C4-2B (cell line): ENCODE measurements around the gene NFIA.

Experiments
- H3K27ac ChIP-seq: fragments of 450-650 bp; 2 replicates; pipeline ENCODE4 v1.5.1; 2017
- CTCF ChIP-seq: fragments of 450-650 bp; conservative IDR thresholded peaks from 2 replicates; pipeline ENCODE4 v1.5.1; 2017; ENCODE audit warnings: mild to moderate bottlenecking
- ZFX ChIP-seq: fragments of 450-650 bp; IDR thresholded peaks from 2 replicates; pipeline ENCODE4 v1.6.1; 2017

The NFIA gene

DNA sequence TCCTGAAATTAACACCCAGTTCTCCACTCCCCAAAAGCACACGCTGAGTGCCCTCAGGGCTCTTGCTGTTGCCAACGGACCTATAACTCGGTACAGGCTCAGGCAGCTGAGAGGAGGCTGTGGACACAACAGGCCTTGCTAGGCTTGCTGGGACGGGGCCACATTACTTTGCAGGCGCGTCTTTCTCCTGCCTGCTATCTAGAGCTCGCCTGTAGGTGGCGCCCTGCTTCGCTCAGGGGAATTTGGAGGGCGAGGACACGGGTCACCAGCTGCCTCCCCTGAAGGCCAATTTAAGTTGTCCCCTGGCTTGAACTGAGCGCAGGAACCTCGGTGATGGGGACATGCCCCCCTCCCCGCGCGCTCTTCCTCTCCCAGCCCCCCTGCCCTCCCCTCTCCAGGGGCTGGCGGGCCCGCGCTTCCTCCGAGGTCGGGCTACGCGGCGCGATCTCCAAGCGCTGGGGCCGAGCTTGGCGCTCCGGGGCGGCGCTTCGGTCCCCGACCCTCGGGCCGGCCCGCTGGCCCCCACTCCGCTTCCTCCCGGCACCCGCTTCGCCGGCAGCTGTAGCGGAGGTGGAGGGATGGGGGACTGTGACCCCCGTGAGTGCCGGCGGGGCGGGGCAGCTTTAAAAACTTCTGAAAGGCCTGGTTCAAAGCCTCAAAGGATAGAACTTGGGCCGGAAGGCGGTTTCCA lies 32.4 kb upstream of the NFIA start:
- TF ChIP-seq ZFX (peak; percentile 86), CTCF (peak; percentile 97)
- peak overlapping the region; percentile 76 for H3K27ac ChIP-seq

DNA sequence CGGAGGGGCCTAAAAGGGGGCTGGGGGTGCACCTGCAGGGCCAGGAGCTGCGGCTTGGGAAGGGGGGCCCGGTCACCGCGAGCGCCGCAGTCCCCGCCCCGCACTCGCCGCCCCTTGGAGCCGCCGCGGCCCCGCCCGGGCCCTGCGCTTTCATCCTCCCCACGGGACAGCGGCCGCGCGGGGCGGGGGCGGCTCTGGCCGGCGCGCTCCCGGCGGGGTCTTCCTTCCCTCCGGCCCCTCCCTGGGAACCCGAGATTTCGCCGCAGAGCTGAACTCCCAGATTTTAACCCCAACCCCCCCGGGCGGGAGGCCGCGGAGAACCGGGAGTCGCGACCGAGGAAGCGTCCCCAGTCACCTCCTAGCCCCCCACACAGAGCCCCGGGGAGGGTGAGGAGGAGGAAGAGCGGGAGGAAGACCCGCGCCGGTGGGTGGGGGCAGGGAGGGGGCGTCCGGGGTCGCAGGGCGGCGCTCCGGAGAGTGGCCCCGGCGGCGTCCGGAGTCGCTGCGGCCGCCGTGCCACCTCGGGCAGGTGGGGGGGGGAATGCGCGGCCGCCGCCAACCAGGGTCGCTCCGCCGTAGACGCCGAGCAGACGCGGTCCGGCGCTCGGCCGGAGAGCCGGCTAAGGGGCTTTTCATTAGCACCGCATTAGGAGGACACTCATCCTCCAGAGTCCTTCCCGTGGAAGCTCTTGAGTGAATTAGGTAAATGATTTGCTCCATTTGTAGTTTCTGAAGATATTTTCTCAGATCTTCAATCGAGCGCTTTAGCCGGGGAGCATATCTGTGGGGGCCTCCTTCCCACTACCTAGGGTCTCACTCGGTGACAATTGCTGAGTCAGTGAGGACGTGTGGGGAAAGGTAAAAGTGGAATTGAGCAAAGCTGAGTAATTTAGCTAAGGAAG lies 31.6 kb upstream of the NFIA start:
- peak overlapping the region; percentile 76 for H3K27ac ChIP-seq
- peak; percentile 47 for TF ChIP-seq ZFX
- no peak for TF ChIP-seq CTCF

GRCh38 chr1:61051443-61051718 lies 31.0 kb upstream of the NFIA start:
- H3K27ac ChIP-seq, result no peak overlapping the region
- no peak for TF ChIP-seq CTCF
- no peak for TF ChIP-seq ZFX

DNA sequence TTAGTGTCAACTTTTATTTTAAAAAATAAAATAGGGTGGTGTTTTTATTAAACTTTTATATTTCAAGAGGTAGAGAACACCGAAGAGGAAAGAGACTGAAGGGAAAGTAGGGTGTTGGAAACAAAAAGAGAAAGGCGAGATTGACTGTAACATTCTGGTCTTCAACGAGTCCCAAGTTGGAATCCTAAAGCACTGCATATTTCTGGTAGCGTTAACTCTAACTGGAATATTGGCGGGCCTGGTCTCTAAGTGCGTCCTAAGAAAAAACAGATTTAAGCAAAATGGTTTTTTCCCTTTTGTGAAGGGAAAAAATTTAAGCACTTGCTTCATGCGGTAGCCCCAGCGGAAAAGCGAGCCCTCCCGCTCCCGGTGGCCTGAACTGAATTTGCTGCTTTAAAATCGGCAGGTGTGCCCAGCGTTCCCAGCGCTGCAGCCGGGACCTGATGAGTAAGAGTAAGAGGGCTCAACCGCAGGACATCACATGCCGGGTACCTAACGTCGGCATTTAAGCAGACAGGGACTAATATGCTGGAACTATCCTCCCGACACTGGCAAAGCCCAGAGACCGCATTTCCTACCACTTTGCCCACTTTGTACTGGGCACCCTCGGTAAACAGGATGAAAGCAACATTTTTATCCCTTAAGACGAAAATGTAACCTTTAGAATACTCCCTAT lies 30.5 kb upstream of the NFIA start:
- no peak overlapping the region for H3K27ac ChIP-seq
- TF ChIP-seq ZFX (no peak), CTCF (no peak)

DNA sequence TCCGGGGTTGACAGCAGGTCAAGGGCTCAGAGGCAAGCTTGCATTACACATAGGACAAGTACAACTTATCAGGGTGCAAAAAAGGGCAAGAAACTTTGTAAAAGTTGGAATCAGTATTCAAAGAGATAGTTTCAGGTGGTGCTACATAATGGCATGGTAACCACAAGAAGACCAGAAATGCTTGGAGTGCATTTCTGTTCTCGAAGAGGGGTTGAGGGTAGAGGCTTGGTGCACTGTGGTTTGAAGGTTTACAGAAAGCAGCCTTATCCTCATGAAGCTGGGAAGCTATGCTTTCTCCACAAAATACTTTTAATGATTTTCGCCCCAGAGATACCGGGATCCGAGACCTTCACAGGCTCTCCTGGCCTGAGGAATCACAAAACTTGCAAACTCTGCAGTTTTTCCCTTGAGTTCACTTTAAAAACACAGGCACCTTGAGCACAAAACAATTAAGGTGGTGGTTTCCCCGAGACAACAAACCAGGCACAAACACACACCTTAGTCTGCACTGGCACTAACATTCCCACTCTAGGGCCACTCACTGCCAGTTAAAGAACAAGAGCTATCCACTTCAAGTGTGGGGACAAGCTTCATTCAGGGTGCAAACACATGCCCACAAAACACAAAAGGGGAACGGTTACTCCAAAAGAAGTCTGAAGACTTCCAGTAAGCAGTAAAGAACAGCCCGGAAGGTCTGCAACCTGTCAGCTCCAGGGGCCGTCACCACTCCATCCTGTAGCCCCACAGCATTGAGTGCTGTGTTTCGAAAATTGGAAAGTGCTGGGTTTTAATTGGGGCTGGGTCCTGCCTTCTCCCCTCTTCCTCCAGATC lies 29.8 kb upstream of the NFIA start:
- H3K27ac ChIP-seq, result no peak overlapping the region

DNA sequence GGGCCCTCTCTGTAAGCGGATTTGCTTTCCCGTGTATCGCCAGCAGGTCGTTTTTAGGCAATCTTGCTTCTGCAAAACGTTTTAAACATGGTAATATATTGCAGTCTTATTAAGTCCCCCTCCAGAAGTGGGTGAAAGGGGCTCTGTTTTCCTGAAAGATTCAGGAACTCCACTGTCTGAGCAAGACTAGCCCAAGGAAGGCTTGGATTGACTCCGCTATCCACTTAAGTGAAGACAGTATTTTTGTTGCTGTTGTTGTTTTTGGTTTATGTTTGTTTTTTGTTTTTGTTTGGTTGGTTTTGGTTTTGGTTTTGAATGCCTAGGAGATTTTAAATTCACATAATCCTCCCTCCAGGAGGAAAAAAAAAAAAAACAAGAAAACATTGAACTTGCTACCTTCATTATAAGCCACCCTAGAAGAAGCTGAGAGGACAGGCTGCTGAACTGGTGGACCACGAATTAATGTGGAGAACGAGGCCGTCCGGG lies 29.1 kb upstream of the NFIA start:
- no peak overlapping the region for H3K27ac ChIP-seq
- TF ChIP-seq CTCF, result no peak
- no peak for TF ChIP-seq ZFX

More for the DNA sequence above, 29.8 kb upstream of the NFIA start:
- TF ChIP-seq ZFX (no peak), CTCF (no peak)
